Right kidney (tissue), 1 donor: ENCODE data around the gene GOLGA2.

Experiments used
- DNase-seq: peaks from one replicate; pipeline ENCODE4 v3.0.0-alpha.2; 2016

The GOLGA2 gene

DNA sequence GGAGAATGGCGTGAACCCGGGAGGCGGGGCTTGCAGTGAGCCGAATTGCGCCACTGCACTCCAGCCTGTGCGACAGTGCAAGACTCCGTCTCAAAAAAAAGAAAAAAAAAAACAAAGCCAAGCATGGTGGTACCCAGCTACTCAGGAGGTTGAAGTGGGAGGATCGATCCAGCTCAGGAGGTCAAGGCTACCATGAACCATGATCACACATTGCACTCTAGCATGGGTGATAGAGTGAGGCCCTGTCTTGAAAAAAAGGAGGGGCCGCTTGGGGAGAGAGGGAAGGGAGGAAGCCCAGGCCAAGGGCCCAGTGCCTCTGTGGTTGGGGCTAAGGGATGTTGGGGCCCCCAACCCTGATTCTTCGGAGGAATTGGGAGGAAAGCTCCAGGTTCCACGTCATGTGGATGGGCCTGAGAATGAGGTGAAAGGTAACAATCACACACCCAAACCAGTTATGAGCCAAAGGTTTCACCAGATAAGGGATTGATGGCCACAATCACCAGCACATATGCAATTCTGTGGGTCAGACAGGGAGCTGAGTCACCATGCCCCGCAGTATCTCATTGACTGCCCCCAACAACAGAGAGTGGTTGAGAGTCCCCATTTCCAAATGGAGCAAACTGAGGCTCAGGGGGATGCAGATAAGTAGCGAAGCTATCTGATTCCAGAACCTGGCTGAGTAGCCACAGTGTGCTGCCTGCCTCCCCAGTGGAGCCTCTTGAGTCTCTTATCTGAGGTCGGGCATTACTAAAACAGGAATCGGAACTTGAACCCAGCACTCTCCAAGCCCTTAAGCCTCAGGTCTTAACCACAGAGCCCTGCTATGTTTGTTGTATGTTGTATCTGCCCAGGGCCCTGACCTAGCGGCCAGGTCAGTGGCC, 20.8 kb upstream of the GOLGA2 start:
- DNase-seq: no peak

GRCh38 chr9:128294142-128294541, 18.3 kb upstream of the GOLGA2 start:
- DNase-seq: no peak

- no peak for DNase-seq
Observed at GRCh38 chr9:128293091-128293490, 17.3 kb upstream of the GOLGA2 start.

- DNase-seq: no peak
Observed at GRCh38 chr9:128292009-128292408, 16.2 kb upstream of the GOLGA2 start.

DNA sequence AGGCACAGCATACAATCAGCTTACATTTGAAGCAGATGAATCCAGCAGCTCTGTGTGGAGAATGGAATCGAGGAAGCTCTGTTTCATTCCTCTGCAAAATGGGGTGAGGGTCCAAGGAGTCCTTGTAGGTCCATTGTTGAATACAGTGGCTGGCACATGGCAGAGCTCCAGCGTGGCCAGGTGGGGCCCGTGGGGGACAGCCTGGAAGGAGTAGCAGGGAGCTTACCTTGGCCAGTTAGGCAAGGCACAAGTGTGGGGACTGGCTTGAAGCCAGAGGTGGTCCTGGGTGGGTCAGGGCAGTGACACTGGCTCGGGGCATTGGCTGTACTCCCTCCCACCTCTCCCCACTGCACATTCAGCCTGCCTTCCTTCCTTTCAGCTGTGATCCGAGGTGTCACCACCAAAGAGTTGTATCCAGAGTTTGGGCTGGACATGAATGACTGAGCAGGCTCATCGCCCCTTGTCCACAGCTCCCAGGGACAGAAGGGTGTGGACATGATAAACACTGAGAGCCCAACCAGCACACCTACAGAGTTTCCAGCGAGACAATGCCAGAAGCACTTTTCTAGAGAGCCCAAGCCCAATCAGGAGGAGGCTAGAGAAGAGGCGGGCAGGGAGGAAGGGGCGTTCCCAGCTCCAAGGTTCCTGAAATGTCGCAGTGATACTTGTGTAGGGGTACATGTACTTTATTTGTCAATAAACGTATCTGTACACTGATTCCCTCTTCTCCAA, 12.6 kb upstream of the GOLGA2 start:
- DNase-seq: no peak

GRCh38 chr9:128286440-128286839, 10.6 kb upstream of the GOLGA2 start:
- no peak for DNase-seq

DNA sequence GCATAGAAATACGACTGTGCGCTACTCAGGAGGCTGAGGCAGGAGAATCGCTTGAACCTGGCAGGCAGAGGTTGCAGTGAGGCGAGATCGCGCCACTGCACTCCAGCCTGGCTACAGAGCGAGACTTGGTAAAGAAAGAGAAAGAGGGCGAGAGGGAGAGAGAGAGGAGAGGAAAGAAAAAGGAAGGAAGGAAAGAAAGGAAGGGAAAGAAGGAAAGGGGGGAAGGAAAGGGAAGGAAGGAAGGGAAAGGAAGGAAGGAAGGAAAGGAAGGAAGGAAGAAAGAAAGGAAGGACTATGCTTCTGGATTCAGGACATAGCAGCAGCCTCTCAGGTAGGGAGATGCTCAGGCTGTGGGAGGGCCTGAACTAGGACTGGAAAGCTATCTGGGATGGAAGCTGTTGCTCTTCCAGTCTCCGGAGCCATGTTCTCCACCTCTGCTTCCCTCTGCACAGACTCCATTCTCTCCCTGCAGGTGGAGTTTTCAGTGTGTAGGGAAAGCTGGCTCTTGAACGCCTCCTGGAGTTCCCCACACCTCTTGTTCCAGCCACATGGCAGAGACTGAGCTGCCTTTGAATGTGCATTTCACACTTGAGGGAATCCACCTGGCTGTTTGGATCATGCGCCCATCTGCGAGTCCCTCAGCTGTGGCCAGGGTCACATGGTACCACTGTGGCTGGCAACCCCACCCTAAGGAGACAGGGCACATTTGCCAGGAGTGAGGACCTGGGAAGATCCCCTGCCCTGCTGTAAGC, 9.4 kb upstream of the GOLGA2 start:
- no peak for DNase-seq

DNA sequence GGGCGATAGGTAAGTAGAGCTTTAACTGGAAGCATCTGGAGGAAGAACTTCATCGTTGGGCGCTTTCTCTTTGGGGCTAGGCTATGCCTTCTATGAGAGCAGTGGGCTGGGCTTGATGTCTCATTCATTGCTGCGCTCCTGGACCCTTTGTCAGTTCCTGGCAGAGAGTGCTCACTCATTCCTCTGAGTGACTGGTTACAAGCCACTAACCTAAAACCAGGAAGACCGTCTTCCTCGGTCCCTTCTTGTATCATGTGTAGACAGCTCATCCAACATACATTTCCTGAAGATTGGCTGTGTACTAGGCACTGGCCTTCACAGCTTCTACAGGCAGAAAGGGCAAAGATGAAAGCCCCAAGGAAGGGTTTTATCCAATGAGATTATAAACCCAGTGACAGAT, 6.7 kb upstream of the GOLGA2 start:
- DNase-seq: no peak

DNA sequence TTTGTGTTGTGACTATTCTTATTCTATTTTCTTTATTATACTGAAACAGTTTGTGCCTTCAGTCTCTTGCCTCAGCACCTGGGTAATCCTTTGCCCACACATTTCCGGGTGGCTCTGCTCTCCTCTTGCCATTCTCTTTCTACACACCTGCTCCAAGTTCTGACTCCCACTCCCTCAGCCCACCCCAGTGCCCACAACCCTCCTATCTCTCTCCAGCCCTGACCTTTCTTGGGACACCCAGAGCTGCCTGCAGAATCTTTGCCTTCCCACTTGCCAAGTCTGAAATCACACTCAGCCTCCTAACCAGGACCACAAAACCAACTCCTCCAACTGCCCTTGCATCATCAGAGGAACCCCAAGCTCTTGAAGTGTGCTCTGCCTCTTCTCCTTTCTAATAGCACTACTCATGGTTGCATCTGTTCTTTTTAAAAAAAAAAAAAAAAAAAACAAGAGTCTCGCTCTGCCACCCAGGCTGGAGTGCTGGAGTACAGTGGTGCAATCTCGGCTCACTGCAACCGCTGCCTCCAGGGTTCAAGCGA, 4.3 kb upstream of the GOLGA2 start:
- DNase-seq: no peak

GRCh38 chr9:128279088-128280073, 3.6 kb upstream of the GOLGA2 start:
- DNase-seq: peak; percentile 49

- DNase-seq: no peak
Observed at GRCh38 chr9:128276574-128277270, 915 bp upstream of the GOLGA2 start.

GRCh38 chr9:128276008-128276573, 284 bp upstream of the GOLGA2 start, which contains the start of gene SWI5:
Gene SWI5, plus strand, starts transcription at chr9:128276276.
- peak; percentile 99 for DNase-seq

DNA sequence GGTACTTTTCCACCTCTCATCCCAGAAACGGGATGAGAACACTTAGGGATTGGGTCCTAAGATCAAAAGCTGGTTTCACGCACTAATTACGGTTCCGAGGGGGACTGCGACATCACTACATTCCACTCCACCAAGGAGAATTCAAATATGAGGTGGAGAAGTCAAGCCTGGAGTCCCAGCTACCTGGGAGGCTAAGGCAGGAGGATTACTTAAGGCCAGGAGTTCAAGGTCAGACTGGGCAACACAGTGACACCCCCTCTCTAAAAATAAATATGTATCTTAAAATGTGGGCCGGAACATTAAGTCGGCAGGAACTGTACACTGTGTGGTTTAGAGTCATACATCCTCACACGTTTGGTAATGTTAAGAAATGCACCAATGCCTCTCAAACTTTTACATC, 1.6 kb downstream of the GOLGA2 start:
- DNase-seq: no peak

DNA sequence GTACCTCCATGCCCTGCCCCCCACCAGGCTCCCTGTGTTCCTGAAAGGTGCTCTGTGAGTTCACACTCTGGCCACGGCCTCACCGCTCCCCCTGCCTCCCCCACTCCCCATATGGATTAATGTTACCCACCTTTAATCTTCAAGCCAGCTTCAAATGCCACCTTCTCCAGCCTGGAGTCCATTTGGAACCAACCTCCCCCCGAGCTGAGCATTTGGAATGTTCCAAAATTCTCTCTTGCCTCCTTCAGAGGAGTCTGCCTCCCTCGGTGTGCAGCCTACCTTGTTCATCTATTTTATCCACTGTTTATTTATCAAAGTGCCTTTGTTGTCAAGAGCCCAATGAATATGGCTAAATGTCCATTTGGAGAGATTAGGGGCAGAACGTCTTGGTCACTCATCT, 4.3 kb downstream of the GOLGA2 start:
- DNase-seq: no peak

- DNase-seq: no peak
Observed at GRCh38 chr9:128271112-128271511, 4.7 kb downstream of the GOLGA2 start.

DNA sequence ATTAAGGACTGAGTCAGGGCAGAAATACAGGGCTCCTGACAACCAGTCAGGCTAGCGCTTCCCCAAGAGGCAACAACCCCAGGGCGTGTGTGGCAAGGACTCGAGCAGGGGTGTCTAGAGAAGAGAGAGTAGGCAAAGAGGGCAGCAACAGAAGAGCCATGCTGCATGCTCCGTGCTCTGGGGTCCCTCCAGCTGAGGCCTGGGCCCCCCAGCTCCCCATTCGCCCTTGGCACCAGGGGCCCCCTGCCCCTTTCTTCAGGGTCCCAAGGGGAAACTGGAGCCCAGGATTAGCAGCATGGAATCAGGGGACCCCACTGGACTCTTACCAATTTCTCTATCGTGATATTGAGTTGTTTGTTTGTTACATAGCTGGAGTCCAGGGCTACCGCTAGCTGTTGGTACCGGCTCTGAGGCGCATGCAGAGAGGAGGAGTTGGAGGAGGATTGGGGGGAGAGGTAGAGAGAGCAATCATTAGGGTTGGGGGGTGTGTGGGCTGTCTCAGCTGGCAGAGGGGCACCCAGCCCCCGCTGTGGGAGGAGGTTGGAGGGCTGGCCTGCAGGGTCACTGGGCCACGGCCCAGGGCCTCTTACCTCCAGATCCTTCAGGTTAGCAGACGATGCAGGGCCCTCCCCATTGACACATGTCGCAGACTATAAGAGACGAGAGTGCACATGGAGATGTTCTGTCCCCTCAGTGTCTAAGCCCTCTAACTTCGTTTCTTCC, 8.8 kb downstream of the GOLGA2 start:
- no peak for DNase-seq

DNA sequence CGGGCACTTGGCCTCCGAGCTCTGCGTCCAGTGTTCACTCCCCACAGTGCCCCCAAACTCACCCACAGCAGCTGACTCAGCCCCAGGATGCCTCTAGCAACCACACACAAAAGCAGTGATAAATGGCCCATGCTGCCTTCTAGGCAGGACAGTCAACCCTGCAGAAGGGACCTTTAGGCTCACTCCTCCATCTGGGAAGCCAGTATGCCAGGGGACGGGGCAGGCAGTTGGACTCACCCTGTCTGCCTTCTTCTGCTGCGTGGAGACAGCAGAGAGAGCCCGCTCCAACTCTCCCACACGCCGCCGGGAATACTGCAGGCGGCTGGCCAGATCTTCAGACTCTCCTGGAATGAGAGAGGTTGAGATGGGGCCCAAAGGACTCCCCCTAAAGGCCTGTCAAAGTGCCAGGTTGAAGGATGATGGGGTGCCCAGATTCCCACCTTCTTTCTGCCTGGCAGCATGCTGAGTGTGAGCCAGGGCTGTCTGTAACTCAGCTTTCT, 10.4 kb downstream of the GOLGA2 start:
- no peak for DNase-seq

DNA sequence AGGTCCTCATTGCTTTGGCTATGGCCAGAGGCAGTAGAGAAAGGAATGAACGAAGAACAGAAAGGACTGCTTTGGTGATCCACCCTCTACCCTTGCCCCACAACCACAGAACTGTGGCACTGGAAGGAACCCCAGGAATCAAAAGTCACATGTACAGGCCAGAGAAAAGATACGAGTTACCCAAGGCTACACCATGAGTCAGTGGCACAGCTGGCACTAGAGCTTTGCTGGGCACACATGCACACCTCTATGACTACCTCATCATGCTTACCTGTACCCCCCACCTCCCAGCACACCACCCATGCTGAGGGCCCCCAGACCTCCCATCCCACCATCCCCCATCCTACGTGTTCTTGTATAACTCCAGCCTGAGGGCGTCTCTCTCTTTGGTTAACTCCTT, 13.1 kb downstream of the GOLGA2 start:
- DNase-seq: no peak

- DNase-seq: no peak
Observed at GRCh38 chr9:128260340-128260739, 15.5 kb downstream of the GOLGA2 start.
